NK-92 treated with Interleukin-12 subunit alpha and Interleukin-12 subunit beta, amount 100 ng/mL, for 24 hours (cell line): ENCODE results near the gene CHST1.

Experiments
- DNase-seq: peaks from one replicate; lab custom pipeline; 2025; lab: John Stamatoyannopoulos, UW

CHST1 gene

GRCh38 chr11:45665206-45665932 lies at the start of gene CHST1:
Gene CHST1 (minus strand): TSS chr11:45665622. CDS start chr11:45650923, 14,699 bp downstream.
- no peak for DNase-seq

- DNase-seq: no peak
These were observed 48.2 kb upstream of the CHST1 start for GRCh38 chr11:45713573-45713972.

- no peak for DNase-seq
These were observed 45.1 kb upstream of the CHST1 start for GRCh38 chr11:45710561-45710960.

- no peak for DNase-seq
These were observed 43.7 kb upstream of the CHST1 start for GRCh38 chr11:45708887-45709663.

GRCh38 chr11:45704635-45705034 lies 39.2 kb upstream of the CHST1 start:
- no peak for DNase-seq

- no peak for DNase-seq
These were observed 38.7 kb upstream of the CHST1 start for GRCh38 chr11:45704133-45704532.

- no peak for DNase-seq
These were observed 37.1 kb upstream of the CHST1 start for GRCh38 chr11:45702511-45702910.

- no peak for DNase-seq
These were observed 33.5 kb upstream of the CHST1 start for GRCh38 chr11:45698777-45699497.

GRCh38 chr11:45692808-45693453 lies 27.5 kb upstream of the CHST1 start:
- DNase-seq: no peak

- DNase-seq: no peak
These were observed 23.1 kb upstream of the CHST1 start for GRCh38 chr11:45688472-45689033.

GRCh38 chr11:45687836-45688235 lies 22.4 kb upstream of the CHST1 start:
- no peak for DNase-seq

GRCh38 chr11:45685964-45686537 lies 20.6 kb upstream of the CHST1 start:
- DNase-seq: no peak

- DNase-seq: no peak
These were observed 19.0 kb upstream of the CHST1 start for GRCh38 chr11:45684440-45684839.

GRCh38 chr11:45683271-45684058 lies 18.0 kb upstream of the CHST1 start:
- no peak for DNase-seq

GRCh38 chr11:45679806-45680205 lies 14.4 kb upstream of the CHST1 start:
- no peak for DNase-seq

GRCh38 chr11:45678976-45679375 lies 13.6 kb upstream of the CHST1 start:
- DNase-seq: no peak

- DNase-seq: no peak
These were observed 12.5 kb upstream of the CHST1 start for GRCh38 chr11:45677770-45678512.

- no peak for DNase-seq
These were observed 11.2 kb upstream of the CHST1 start for GRCh38 chr11:45676522-45677095.

- no peak for DNase-seq
These were observed 10.2 kb upstream of the CHST1 start for GRCh38 chr11:45675646-45676045.
